HEK293 (cell line): Measurements from ENCODE around the gene OR2L5.

Source experiments
- CTCF ChIA-PET: fragments of 350-600 bp; formaldehyde crosslinking; extraction: SDS; loops from one replicate; lab custom pipeline; 2021; ENCODE audit warnings: antibody characterized with exemption; lab: Yijun Ruan, JAX
- POLR2A ChIA-PET: fragments of 300-600 bp; formaldehyde crosslinking; extraction: SDS; loops from one replicate; lab custom pipeline; 2020; ENCODE audit warnings: antibody characterized with exemption, inconsistent platforms; lab: Yijun Ruan, JAX
- H3K27ac ChIP-seq: fragments of 200-500 bp; sonication (Bioruptor generic); 2 replicates; pipeline ENCODE4 v1.5.1; 2014; ENCODE audit warnings: low read depth, low read length, control low read depth, inconsistent platforms; ENCODE audit errors: extremely low read depth
- H3K36me3 ChIP-seq, 2 experiments: fragments of 200-500 bp in 1 of 2; sonication (Bioruptor generic) in 1 of 2; 1 replicate in 1 of 2; 2 replicates in 1 of 2; pipeline ENCODE4 v1.5.1; 2014 to 2017; ENCODE audit warnings: inconsistent platforms in 2 of 2, low read length in 2 of 2; ENCODE audit not compliant: control insufficient read depth in 2 of 2, insufficient read depth in 1 of 2
- H3K4me1 ChIP-seq: fragments of 200-500 bp; sonication (Bioruptor generic); 2 replicates; pipeline ENCODE4 v1.5.1; 2014; ENCODE audit warnings: mild to moderate bottlenecking, low read length, inconsistent platforms; ENCODE audit not compliant: control insufficient read depth, insufficient read depth
- H3K4me3 ChIP-seq: 2 replicates; pipeline ENCODE4 v1.5.1; 2011; ENCODE audit warnings: low read depth, mild to moderate bottlenecking, control low read depth, low read length, moderate library complexity
- H3K9me3 ChIP-seq: fragments of 200-500 bp; sonication (Bioruptor generic); 2 replicates; pipeline ENCODE4 v1.5.1; 2014; ENCODE audit warnings: low read depth, low read length, inconsistent platforms; ENCODE audit not compliant: control insufficient read depth, insufficient read depth
- GLI2 ChIP-seq: fragments of 450-650 bp; formaldehyde crosslinking; IDR thresholded peaks from 2 replicates; pipeline ENCODE4; 2017; ENCODE audit warnings: missing biosample characterization, missing genetic modification characterization, low read depth, borderline replicate concordance
- ZBTB17 ChIP-seq: fragments of 450-650 bp; formaldehyde crosslinking; IDR thresholded peaks from 2 replicates; pipeline ENCODE4 v1.5.1; 2016; ENCODE audit warnings: missing biosample characterization, missing genetic modification characterization
- ZNF132 ChIP-seq: fragments of 450-650 bp; formaldehyde crosslinking; IDR thresholded peaks from 2 replicates; pipeline ENCODE4 v1.5.1; 2017; ENCODE audit warnings: missing biosample characterization, missing genetic modification characterization, borderline replicate concordance
- ZNF169 ChIP-seq: fragments of 450-650 bp; formaldehyde crosslinking; IDR thresholded peaks from 2 replicates; pipeline ENCODE4 v1.5.1; 2016; ENCODE audit warnings: missing biosample characterization, missing genetic modification characterization
- ZNF175 ChIP-seq: fragments of 450-650 bp; formaldehyde crosslinking; IDR thresholded peaks from 2 replicates; pipeline ENCODE4 v1.5.1; 2016; ENCODE audit warnings: missing biosample characterization, missing genetic modification characterization
- ZNF223 ChIP-seq: fragments of 450-650 bp; formaldehyde crosslinking; IDR thresholded peaks from 2 replicates; pipeline ENCODE4 v1.5.1; 2016; ENCODE audit warnings: missing biosample characterization, missing genetic modification characterization
- ZNF324 ChIP-seq: fragments of 450-650 bp; formaldehyde crosslinking; IDR thresholded peaks from 2 replicates; pipeline ENCODE4 v1.5.1; 2016; ENCODE audit warnings: missing biosample characterization, missing genetic modification characterization
- ZNF335 ChIP-seq: fragments of 450-650 bp; formaldehyde crosslinking; conservative IDR thresholded peaks from 2 replicates; pipeline ENCODE4 v1.5.1; 2016; ENCODE audit warnings: missing biosample characterization, missing genetic modification characterization
- ZNF341 ChIP-seq: fragments of 450-650 bp; formaldehyde crosslinking; IDR thresholded peaks from 2 replicates; pipeline ENCODE4; 2016; ENCODE audit warnings: low read depth, missing biosample characterization, missing genetic modification characterization
- ZNF366 ChIP-seq: fragments of 450-650 bp; formaldehyde crosslinking; conservative IDR thresholded peaks from 2 replicates; pipeline ENCODE4 v1.5.1; 2016; ENCODE audit warnings: missing biosample characterization, missing genetic modification characterization
- ZNF394 ChIP-seq: fragments of 450-650 bp; formaldehyde crosslinking; IDR thresholded peaks from 2 replicates; pipeline ENCODE4 v1.5.1; 2016; ENCODE audit warnings: missing biosample characterization, missing genetic modification characterization, mild to moderate bottlenecking, moderate library complexity, borderline replicate concordance
- ZNF514 ChIP-seq: fragments of 450-650 bp; formaldehyde crosslinking; IDR thresholded peaks from 2 replicates; pipeline ENCODE4 v1.5.1; 2016; ENCODE audit warnings: missing biosample characterization, missing genetic modification characterization
- ZNF549 ChIP-seq: fragments of 450-650 bp; IDR thresholded peaks from 2 replicates; pipeline ENCODE4 v1.5.1; 2018; ENCODE audit warnings: missing biosample characterization, missing genetic modification characterization, mild to moderate bottlenecking, inconsistent platforms, moderate library complexity
- ZNF571 ChIP-seq: fragments of 450-650 bp; formaldehyde crosslinking; IDR thresholded peaks from 2 replicates; pipeline ENCODE4 v1.5.0; 2017; ENCODE audit warnings: missing biosample characterization, missing genetic modification characterization
- ZNF629 ChIP-seq: fragments of 450-650 bp; formaldehyde crosslinking; IDR thresholded peaks from 2 replicates; pipeline ENCODE4 v1.5.1; 2017; ENCODE audit warnings: missing biosample characterization, missing genetic modification characterization
- ZNF670 ChIP-seq: fragments of 450-650 bp; formaldehyde crosslinking; IDR thresholded peaks from 2 replicates; pipeline ENCODE4 v1.5.1; 2016; ENCODE audit warnings: missing biosample characterization, missing genetic modification characterization, low read depth
- ZNF701 ChIP-seq: fragments of 450-650 bp; formaldehyde crosslinking; IDR thresholded peaks from 2 replicates; pipeline ENCODE4 v1.5.1; 2016; ENCODE audit warnings: missing biosample characterization, missing genetic modification characterization
- ZNF76 ChIP-seq: fragments of 450-650 bp; formaldehyde crosslinking; IDR thresholded peaks from 2 replicates; pipeline ENCODE4; 2016; ENCODE audit warnings: low read depth, missing biosample characterization, missing genetic modification characterization, borderline replicate concordance
- ZNF791 ChIP-seq: fragments of 450-650 bp; formaldehyde crosslinking; IDR thresholded peaks from 2 replicates; pipeline ENCODE4 v1.5.1; 2016; ENCODE audit warnings: missing biosample characterization, missing genetic modification characterization
- ZNF792 ChIP-seq: fragments of 450-650 bp; formaldehyde crosslinking; IDR thresholded peaks from 2 replicates; pipeline ENCODE4 v1.5.1; 2016; ENCODE audit warnings: missing biosample characterization, missing genetic modification characterization
- ZSCAN23 ChIP-seq: fragments of 450-650 bp; formaldehyde crosslinking; IDR thresholded peaks from 2 replicates; pipeline ENCODE4 v1.5.1; 2016; ENCODE audit warnings: missing biosample characterization, missing genetic modification characterization
- TF ChIP-seq, protein P1 (sequence below): fragments of 450-650 bp; formaldehyde crosslinking; IDR thresholded peaks from 2 replicates; pipeline ENCODE4 v1.5.0; 2017; ENCODE audit warnings: missing biosample characterization, missing genetic modification characterization, borderline replicate concordance
- TF ChIP-seq, protein P2 (sequence below): IDR thresholded peaks from 2 replicates; pipeline ENCODE4 v1.6.1; 2011; ENCODE audit warnings: mild to moderate bottlenecking, low read depth, low read length, borderline replicate concordance

OR2L5 gene

DNA sequence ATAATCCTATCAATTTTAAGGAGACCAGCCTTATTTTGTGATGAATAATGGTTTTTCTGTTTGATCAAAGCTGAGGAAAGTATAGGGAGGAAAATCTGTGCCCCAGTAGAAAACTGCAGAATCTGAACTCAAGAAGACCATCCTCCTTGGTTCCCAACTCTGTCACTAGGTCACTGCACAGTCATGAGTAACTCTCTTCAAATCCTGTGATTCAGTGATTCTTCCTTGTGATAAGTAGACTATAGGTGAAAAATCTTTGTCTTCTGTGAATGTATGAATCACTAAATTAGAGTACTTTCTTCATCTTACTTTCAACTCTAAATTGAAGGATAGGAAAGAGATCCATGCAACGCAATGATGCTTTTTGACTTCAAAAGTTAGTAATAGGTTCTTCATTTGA is 13.3 kb upstream of the OR2L5 start (continued):
- no peak for TF ChIP-seq ZNF76 (tag by site-specific recombination)
- TF ChIP-seq, all 188 proteins: peak for 0

DNA sequence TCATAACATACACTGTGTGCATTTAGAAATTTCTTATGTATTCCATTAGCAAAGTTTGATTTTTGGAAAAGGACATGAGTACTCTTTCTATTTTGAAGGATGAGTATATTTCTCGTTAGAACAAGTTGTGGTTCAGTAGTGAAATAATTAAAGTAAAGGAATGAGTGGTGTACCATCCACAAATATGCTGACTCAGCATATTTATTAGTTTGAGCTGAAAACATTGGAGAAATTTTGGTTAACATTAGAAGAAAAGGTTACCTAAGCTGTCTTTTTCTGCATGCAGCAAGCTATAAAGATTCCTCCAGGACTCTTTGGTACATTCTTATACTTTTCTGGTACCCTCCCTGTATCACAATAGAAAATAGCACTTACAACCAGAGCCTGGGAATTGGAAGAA is 5.7 kb upstream of the OR2L5 start:
- H3K4me1 ChIP-seq, result no peaks in the 10 kb centered on the region
- H3K27ac ChIP-seq, result no peak overlapping the region
- ChIA-PET POLR2A (no interaction called here), CTCF (no interaction called here)
- no peak overlapping the region for H3K4me3 ChIP-seq
- H3K36me3 ChIP-seq, result no peaks in the 10 kb centered on the region
- H3K9me3 ChIP-seq, result no peaks in the 10 kb centered on the region
- TF ChIP-seq ZNF132 (tag by site-specific recombination) (no peak), ZSCAN23 (tag by site-specific recombination) (no peak), ZNF324 (tag by site-specific recombination) (no peak), ZNF571 (tag by site-specific recombination) (no peak), ZNF169 (tag by site-specific recombination) (no peak), ZNF514 (tag by site-specific recombination) (no peak), ZNF394 (no peak), ZNF670 (tag by site-specific recombination) (no peak), ZNF792 (tag by site-specific recombination) (no peak), ZNF549 (tag by site-specific recombination) (no peak), ZNF175 (tag by site-specific recombination) (no peak), GLI2 (tag by site-specific recombination) (no peak), ZNF791 (tag by site-specific recombination) (no peak), ZNF629 (tag by site-specific recombination) (no peak)
- TF ChIP-seq, protein P1, sequence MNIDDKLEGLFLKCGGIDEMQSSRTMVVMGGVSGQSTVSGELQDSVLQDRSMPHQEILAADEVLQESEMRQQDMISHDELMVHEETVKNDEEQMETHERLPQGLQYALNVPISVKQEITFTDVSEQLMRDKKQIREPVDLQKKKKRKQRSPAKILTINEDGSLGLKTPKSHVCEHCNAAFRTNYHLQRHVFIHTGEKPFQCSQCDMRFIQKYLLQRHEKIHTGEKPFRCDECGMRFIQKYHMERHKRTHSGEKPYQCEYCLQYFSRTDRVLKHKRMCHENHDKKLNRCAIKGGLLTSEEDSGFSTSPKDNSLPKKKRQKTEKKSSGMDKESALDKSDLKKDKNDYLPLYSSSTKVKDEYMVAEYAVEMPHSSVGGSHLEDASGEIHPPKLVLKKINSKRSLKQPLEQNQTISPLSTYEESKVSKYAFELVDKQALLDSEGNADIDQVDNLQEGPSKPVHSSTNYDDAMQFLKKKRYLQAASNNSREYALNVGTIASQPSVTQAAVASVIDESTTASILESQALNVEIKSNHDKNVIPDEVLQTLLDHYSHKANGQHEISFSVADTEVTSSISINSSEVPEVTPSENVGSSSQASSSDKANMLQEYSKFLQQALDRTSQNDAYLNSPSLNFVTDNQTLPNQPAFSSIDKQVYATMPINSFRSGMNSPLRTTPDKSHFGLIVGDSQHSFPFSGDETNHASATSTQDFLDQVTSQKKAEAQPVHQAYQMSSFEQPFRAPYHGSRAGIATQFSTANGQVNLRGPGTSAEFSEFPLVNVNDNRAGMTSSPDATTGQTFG (tag by site-specific recombination), result no peak
- TF ChIP-seq, protein P2, sequence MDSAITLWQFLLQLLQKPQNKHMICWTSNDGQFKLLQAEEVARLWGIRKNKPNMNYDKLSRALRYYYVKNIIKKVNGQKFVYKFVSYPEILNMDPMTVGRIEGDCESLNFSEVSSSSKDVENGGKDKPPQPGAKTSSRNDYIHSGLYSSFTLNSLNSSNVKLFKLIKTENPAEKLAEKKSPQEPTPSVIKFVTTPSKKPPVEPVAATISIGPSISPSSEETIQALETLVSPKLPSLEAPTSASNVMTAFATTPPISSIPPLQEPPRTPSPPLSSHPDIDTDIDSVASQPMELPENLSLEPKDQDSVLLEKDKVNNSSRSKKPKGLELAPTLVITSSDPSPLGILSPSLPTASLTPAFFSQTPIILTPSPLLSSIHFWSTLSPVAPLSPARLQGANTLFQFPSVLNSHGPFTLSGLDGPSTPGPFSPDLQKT, result no peak

DNA sequence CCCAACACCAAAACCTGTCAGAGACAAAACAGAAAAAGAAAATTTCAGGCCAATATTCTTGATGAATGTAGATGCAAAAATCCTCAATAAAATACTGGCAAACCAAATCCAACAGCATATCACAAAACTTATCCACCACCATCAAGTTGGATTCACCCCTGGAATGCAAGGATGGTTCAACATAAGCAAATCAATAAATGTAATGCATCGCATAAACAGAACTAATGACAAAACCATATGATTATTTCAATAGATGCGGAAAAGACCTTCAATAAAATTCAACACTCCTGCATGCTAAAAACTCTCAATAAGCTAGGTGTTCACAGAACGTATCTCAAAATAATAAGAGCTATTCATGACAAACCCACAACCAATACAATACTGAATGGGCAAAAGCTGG is 3.8 kb upstream of the OR2L5 start:
- H3K4me1 ChIP-seq, result no peaks in the 10 kb centered on the region
- no peak overlapping the region for H3K27ac ChIP-seq
- H3K36me3 ChIP-seq, result no peaks in the 10 kb centered on the region
- no peak for TF ChIP-seq ZNF223
- no peak for TF ChIP-seq ZNF394
- no peak for TF ChIP-seq ZNF366 (tag by site-specific recombination)
- TF ChIP-seq ZNF341, result no peak
- no peak for TF ChIP-seq ZNF701 (tag by site-specific recombination)
- no peak for TF ChIP-seq ZNF335 (tag by site-specific recombination)
- TF ChIP-seq ZBTB17 (tag by site-specific recombination), result no peak
- ChIA-PET CTCF (no interaction called here), POLR2A (no interaction called here)
- H3K4me3 ChIP-seq, result no peak overlapping the region
- H3K9me3 ChIP-seq, result no peaks in the 10 kb centered on the region
